HG02588 (cell line): Measurements from ENCODE around the gene SPG7.
"Not testable (repeated sequence)": the region's sequence is repeated elsewhere in the genome, so short reads cannot be mapped to it uniquely, and the experiment has no call there.

Experiments
- ATAC-seq: cut with Tn5 transposase; IDR thresholded peaks from one replicate; pipeline ENCODE4 v1.9.1; 2021; ENCODE audit warnings: mild to moderate bottlenecking, moderate library complexity; ENCODE audit not compliant: unreplicated experiment

The SPG7 gene

DNA sequence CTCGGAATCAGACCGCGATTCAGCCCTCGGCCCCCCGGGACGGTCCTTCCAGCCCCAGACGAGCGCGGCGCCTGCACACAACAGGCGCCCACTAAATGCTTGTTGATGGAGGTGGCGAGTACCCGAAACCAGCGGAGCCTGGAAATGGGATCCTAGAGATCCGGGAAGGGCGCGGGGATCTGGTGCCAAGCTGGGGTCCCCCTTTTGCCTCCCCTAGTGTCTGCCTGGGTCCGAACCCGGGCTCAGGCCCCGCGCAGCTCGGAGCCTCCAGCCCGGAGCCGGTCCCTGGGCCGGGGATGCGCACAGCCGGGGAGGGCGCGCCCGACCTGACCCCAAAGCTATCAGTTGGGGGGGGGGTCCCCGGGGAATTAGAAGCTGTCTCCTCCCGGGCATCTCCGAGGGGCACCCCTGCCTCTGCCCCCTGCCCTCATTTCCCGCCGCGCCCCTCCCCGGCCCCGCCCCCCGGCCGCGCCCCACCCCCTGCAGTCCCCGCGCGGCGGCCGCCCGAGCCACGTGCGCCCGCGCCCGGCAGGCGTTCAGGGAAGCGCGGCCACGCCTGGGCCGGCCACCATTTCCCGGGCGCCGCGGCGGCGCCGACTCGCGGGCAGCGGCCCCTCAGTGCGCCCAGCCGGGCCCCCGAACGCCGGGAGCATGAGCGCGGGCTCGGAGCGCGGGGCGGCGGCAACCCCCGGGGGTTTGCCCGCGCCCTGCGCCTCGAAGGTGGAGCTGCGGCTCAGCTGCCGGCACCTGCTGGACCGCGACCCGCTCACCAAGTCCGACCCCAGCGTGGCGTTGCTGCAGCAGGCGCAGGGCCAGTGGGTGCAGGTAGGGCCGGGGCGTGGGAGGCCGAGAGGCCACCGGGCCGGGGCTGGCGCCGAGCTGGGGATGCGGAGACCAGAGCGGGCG is 67.3 kb downstream of the SPG7 start, which contains the start of gene CPNE7:
TSS of gene CPNE7 (plus strand) at position 512 of the 906 bp plus-strand sequence. CDS start at position 652, 140 bp downstream.
- no peak for ATAC-seq

DNA sequence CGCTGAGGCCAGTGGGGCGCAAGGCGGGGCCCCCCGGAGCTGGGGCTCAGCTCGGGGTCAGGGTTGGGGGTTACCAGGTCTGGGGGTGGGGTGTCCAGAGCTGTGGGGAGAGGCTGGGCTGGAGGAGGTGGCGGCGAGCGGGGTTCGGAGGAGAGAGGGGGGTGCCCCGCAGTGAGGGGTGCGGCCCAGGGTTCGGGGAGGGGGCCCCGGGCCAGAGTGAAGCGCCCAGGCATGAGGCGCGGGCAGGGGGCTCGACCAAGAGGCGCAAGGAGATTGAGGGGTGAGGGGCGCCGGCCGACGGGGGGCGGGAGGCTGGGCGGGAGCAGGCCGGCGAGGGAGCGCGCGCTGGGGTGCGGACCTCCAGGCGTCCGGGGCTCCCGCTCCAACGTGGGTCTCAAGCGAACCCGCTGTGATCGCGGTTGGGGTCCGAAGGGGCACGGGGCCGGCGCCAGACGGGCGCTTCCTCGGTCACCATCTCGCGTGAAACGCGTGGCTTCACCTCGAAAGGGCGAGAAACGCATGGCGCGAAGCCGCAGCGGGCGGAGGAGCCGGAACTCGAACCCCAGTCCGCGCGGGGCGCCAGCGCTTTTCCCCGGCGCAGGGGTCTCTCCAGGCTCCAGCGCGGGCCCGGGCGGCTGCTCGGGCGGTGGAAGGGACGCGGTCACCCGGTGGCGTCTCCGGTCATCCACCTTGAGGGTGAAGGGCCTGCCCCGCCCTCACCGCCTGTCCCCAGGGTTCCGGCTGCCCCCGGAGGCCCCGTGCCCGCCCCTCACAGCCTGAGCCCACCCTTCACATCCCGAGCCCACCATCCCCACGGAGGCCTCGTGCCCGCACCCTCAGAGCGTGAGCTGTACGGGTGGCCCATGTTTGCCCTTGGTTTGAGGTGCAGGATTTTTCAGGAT is 68.2 kb downstream of the SPG7 start:
- ATAC-seq, result no peak

DNA sequence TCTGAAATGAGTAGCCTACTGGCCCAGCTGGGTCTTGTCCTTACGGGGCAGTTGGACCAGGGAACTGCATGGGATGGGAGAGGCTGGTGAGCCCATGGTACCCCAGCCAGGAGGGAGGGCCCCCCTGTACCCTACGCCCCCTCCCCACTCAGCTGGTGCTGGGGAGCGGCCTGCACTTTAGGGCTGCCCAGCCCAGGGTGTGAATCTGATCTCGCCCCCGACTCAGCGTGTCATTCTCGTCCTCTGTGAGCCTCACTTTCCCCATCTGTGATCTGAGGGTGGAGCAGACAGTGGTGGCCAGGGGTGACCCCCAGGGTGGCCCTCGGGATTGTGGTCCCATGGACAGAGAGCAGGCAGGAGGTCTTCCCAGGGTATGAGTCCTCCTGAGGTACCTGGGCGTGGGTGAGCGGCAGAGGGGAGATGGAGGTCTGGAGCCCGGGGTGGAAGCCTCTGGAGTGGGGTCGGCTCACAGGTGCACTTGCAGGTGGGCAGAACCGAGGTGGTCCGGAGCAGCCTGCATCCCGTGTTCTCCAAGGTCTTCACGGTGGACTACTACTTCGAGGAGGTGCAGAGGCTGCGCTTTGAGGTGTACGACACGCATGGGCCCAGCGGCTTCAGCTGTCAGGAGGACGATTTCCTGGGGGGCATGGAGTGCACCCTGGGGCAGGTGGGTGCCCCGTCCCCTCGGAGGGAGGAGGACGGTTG is 69.0 kb downstream of the SPG7 start:
- no peak for ATAC-seq

DNA sequence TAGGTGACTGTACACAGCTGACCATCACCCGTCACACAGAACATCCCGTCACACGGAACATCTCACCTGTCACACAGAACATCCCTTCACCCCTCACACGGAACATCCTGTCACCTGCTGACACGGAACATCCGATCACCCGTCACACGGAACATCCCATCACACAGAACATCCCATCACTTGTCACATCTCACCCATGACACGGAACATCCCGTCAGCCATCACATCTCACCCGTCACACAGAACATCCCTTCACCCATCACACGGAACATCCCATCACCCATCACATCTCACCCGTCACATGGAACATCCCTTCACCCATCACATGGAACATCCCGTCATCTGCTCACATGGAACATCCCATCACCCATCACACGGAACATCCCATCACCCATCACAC is 71.1 kb downstream of the SPG7 start:
- ATAC-seq, result no peak

DNA sequence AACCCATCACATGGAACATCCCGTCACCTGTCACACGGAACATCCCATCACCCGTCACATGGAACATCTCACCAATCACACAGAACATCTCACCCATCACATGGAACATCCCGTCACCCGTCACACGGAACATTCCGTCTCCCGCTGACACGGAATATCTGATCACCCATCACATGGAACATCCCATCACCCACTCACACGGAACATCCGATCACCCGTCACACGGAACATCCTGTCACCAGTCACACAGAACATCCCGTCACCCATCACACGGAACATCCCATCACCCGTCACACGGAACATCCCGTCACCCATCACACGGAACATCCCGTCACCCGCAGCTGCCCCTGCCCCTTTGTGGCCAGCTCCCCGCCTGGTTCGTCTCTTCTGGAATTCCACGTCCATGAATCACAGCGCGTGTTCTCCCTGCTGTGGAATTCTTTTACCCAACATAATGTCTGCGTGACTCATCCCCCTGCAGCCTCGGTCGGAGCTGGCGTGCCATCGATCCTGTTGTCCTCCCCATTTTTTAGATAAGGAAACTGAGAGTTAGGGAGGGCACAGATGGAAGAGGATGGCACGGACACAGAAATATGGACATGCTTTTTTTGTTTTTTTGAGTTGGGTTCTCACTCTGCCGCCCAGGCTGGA is 73.0 kb downstream of the SPG7 start:
- no peak for ATAC-seq

DNA sequence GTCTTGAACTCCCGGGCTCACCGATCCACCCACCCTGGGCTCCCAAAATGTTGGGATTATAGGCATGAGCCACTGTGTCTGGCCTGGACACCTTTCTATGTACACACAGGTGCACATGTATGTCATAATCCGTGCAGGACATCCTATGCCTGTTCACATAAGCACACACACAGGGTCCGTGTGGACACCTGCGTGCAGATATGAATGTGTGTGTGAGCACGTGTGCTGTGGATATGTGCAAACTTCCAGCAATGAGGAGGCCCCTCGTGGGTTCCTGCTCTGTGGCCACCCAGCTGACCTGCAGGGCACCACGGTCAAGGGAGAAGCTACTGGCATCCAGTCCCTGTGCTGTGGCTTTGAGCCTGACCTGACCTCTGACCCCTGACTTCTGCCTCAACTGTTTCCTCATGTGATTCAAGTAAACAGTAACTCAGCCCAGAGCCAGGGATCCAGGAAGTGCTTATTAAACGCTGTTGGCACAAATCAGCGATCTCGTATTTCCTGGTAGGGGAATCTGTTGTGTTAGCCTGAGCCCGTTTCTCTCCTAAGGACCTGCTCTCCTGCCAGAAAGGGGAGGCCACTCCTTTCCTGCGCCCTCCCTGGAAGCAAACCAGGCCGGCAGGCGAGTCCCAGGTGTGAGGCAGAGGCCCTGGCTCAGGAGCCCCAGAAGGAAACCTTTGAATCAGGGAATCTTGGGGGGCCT is 73.8 kb downstream of the SPG7 start:
- ATAC-seq, result no peak

DNA sequence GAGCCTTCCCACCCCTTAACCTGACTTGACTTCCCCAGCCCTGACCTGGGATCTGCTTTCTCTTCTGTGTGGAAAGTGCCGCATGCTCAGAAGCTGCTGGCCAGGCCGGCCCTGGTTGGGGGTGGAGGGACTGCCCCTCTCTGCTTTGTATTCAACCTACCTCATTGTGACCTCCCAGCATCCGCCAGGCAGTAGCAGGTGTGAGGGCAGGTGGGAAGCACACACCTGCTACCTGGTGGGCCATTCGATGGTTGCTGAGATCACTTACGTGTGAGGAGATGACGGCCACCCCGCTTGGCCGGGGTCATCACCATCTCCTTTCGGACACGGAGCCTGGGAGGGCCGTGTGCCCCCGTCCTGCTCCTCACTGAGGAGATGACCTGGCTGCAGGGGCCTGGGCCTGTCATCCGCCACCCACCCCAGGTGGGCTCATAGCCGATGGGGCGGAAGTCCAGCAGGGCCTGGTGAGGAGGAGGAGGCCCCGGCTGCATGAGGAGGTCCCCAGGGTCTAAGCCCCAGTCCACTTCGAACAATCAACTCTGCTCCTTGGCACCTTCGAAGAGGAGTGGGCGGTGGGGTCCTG is 74.5 kb downstream of the SPG7 start:
- ATAC-seq, result no peak

DNA sequence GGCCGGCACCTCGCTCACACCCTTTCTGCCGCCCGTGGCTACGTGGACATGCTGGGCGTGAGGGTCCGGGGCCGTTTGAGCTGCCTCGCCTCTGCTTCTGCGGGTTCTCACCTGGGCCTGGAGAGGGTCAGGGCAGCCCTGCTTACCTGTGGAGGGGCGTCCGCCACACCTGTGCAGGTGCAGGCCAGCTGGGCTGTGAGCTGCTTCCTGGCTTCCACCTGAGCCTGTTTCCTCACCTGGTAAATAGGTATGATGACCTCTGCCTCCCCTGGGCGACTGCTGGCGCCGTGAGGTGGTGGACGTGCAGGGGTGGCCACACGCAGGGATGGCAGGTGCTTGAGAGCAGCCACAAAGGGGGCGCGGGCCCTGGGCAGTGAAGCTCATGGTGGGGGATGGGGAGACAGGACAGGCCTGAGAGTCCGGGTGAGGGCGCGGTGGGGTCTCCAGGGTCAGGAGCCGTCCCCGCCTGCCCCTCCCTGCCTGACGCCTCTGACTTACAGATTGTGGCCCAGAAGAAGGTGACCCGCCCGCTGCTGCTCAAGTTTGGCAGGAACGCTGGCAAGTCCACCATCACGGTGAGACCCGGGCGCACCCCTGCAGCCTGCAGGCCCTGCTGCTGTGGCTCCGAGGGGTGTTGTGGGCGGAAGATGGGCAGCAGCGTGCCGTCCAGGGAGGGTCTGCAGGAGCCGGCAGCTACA is 75.1 kb downstream of the SPG7 start:
- no peak for ATAC-seq

DNA sequence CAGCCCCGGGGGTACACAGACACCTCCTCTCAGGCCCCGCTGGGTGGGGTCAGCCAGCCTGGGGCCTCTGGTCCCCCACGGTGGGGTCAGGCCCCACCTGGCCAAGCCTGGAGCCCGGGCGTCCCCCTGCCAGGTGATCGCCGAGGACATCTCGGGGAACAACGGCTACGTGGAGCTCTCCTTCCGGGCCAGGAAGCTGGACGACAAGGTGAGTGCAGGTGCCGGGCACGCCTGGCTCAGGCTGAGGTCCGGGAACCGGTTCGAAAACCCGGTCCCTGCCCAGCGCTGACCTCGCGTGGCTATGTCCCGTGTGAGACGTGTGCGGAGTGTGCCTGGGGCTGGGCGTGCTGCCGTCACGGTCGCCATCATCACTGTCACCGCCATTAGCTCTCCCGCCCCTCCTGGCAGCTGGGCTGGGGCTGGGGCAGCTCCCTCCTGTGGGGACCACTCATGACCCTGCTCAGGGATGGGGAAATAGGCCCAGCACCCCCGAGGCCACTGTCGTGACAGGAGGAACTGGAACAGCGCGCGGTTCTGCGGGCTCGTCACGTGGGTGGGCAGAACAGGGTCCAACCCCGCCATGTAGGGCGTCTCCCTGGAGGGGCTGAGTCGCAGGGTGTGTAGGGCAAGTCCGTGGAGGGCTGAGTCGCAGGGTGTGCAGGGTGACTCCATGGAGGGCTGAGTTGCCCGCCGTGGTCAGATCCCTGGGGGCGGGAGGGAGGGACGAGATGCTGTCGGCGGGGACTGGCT is 75.9 kb downstream of the SPG7 start:
- no peak for ATAC-seq

DNA sequence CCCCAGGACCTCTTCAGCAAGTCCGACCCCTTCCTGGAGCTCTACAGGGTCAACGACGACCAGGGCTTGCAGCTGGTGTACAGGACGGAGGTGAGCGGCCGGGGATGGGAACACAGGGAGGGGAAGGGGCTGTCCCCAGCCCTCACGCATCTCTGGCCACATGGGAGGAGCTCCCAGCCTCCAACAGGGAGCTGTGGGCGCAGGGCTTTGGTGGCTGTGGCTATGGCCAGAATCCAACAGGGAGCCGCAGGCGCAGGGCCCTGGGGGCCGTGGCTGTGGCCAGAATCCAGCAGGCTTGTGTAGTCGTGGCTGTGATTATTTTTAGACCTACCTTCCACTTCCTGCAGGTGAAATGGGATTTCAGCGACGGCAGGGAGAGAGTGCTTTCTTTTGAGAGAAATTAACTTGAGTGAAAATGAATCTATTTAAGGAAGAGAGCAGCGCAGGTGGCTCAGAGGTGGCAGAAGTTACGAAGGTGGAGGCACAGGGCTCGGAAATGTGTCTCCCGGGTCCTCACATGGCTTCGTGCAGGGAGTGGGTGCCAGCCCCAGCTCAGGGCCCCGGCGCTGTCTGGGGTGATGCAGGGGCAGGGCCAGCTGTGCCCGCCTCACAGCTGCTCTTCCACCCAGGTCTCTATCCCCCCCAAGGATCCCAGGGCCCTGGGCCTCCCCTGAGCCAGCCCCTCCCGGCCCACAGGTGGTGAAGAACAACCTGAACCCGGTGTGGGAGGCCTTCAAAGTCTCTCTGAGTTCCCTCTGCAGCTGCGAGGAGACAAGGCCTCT is 76.8 kb downstream of the SPG7 start:
- no peak for ATAC-seq

DNA sequence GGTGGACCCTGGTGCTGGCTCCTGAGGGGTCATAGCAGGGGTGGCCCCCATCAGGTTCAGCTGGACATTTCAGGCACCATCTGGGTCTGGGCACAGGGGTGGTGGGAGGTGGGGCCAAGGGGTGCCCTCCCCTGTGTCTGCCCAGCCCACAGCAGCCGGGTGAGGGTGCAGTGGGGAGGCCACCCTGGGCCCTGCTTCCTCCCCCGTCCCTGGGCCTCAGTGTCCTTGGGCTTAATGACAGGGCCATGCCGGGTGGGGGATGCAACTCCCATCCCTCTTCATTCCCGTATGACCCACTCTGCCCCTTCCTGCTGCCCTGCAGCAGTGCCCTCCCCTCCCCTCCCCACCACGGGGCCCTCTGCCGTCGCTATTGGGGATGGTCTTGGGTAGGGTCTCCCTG is 78.0 kb downstream of the SPG7 start:
- ATAC-seq, result no peak

DNA sequence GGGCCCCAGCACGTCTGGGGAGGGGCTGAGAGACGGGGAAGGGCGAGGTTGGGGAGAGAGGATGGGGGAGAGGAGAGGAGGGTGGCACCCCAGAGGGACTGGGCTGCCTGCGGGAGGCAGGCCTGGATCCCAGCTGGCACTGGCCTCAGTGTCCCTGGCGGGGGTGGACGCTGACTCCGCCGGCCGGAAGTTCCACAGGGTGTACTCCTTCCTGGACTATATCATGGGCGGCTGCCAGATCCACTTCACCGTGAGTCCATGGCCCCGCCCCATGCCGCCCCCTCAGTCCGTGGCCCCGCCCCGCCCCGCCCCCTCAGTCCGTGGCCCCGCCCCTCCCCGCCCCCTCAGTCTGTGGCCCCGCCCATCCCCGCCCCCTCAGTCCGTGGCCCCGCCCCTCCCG is 78.7 kb downstream of the SPG7 start:
- ATAC-seq, result no peak

DNA sequence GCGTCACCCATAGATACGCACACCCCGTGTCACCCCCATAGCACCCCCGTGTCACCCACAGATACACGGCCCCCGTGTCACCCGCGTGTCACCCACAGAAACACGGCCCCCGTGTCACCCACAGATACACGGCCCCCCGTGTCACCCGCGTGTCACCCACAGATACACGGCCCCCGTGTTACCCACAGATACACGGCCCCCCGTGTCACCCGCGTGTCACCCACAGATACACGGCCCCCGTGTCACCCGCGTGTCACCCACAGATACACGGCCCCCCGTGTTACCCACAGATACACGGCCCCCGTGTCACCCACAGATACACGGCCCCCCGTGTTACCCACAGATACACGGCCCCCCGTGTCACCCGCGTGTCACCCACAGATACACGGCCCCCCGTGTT is 79.5 kb downstream of the SPG7 start:
- not testable (repeated sequence) for ATAC-seq

DNA sequence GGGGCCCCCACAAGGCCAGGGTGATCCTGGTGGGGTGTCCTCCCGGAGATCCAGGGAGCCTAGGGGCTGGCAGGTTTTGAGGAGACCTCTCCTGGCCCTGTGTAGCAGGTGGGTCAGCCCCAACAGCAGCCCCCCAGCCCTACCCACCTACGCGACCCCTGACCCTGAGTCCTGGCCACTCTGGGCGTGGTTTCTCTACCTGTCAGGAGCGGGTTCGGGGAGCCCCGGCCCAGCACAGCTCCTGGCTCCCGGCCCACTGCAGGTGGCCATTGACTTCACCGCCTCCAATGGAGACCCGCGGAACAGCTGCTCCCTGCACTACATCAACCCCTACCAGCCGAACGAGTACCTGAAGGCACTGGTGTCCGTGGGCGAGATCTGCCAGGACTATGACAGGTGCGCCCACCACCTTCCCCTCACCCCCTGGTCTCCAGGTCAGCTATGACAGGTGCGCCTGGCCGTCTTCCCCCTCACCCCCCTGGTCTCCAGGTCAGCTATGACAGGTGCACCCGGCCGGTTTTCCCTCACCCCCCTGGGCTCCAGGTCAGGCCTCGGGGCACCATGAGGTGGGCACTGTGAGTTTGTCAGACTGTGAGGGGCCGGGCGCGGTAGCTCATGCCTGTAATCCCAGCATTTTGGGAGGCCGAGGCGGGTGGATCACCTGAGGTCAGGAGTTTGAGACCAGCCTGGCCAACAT is 80.4 kb downstream of the SPG7 start:
- no peak for ATAC-seq

DNA sequence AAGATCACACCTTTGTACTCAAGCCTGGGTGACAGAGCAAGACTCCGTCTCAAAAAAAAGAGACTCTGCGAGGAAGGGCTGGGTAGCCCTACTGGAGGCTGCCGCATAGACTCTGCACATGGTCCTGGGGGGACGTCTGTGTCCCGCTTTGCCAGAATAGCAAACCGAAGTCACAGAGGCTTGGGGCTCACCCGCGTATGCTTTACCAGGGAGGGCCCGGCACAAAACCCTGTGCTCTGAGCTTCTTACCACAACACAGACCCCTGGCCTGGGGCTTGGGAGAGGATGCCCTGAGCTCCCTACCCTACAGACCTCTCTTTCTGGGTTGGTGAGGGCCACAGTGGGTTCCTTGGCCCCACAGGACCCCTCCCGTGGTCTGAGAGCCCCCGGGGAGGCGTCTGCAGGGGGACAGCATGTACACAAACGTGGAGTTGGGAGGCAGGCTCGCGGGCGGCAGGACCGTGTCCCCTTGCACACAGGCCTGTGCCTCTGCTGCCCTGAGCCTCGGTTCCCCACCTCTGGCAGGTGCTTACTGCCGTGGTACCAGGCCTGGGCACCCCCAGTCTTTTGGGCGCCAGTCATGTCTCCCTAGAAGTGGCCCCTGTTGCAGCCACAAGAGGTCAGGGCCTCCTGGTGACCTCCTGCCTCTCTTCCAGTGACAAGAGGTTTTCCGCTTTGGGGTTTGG is 81.2 kb downstream of the SPG7 start:
- no peak for ATAC-seq

DNA sequence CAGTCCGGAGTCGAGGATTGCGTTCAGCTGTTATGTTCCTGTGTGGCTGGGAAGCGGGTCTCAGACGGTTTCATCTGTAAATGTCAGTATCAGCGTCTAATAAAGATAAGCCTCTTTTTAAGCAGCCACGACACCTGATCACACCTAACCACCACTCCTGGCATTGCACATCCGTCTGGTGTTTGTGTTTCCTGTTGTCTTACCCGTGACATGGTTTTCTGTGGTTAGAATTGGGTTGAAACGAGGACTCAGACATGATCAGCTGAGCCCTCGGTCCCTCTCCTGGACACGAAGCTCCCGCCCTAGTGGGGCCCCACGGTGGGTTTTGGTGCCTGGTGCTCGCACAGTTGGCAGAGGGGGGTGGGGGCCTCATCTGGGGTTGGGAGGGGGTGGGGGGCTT is 85.6 kb downstream of the SPG7 start:
- no peak for ATAC-seq
